ENCODE measurements around the gene CAMK1G.

- no peak for TF ChIP-seq POLR2AphosphoS5 (IDR thresholded peaks at IDR 0.05; ENCODE audit: control insufficient read depth, insufficient read depth, low read depth, low read length)
- TF ChIP-seq, protein P1, sequence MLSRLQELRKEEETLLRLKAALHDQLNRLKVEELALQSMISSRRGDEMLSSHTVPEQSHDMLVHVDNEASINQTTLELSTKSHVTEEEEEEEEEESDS (CRISPR knock-in tag; IDR thresholded peaks at IDR 0.05) = no peak
- TF ChIP-seq TBL1XR1 (IDR thresholded peaks at IDR 0.05; ENCODE audit: low read length in 2 of 2) = no peak
- TF ChIP-seq ZNF707 (CRISPR knock-in tag; conservative IDR thresholded peaks at IDR 0.05) = no peak
- peak; percentile 32; the same call in 1 of the 2 replicates for TF ChIP-seq ATF3 (IDR thresholded peaks at IDR 0.05)
- no peak for TF ChIP-seq ATF3 (CRISPR knock-in tag; conservative IDR thresholded peaks at IDR 0.05)
Observed at GRCh38 chr1:209659909-209660308, 76.4 kb downstream of the CAMK1G start.
